HG02610 (cell line): ENCODE measurements around the gene CLEC2D.
"Not testable (repeated sequence)": the region's sequence is repeated elsewhere in the genome, so short reads cannot be mapped to it uniquely, and the experiment has no call there.

ENCODE experiments used
- ATAC-seq: cut with Tn5 transposase; IDR thresholded peaks from one replicate; pipeline ENCODE4 v1.9.1; 2021; ENCODE audit warnings: mild to moderate bottlenecking, moderate library complexity; ENCODE audit not compliant: unreplicated experiment

The CLEC2D gene

GRCh38 chr12:9699269-9699897 is 29.9 kb downstream of the CLEC2D start:
- no peak for ATAC-seq

GRCh38 chr12:9699898-9700605 is 30.5 kb downstream of the CLEC2D start:
- ATAC-seq = no peak

GRCh38 chr12:9700606-9700956 is 31.1 kb downstream of the CLEC2D start:
- no peak for ATAC-seq

- no peak for ATAC-seq
These were observed 32.1 kb downstream of the CLEC2D start for GRCh38 chr12:9701380-9702154.

- no peak for ATAC-seq
These were observed 32.7 kb downstream of the CLEC2D start for GRCh38 chr12:9702255-9702654.

- ATAC-seq = not testable (repeated sequence)
These were observed 35.0 kb downstream of the CLEC2D start for GRCh38 chr12:9704561-9704960.

GRCh38 chr12:9706086-9706685 is 36.7 kb downstream of the CLEC2D start:
- no peak for ATAC-seq

- no peak for ATAC-seq
These were observed 37.8 kb downstream of the CLEC2D start for GRCh38 chr12:9707356-9707755.

- no peak for ATAC-seq
These were observed 38.6 kb downstream of the CLEC2D start for GRCh38 chr12:9707864-9708808.

- ATAC-seq = no peak
These were observed 39.3 kb downstream of the CLEC2D start for GRCh38 chr12:9708853-9709252.

- no peak for ATAC-seq
These were observed 41.3 kb downstream of the CLEC2D start for GRCh38 chr12:9710584-9711375.

- no peak for ATAC-seq
These were observed 42.2 kb downstream of the CLEC2D start for GRCh38 chr12:9711664-9712063.

GRCh38 chr12:9713032-9713558 is 43.6 kb downstream of the CLEC2D start:
- peak; percentile 84 for ATAC-seq

- no peak for ATAC-seq
These were observed 47.8 kb downstream of the CLEC2D start for GRCh38 chr12:9717070-9717925.

- ATAC-seq = no peak
These were observed 49.5 kb downstream of the CLEC2D start for GRCh38 chr12:9718968-9719367.

- ATAC-seq = no peak
These were observed 50.3 kb downstream of the CLEC2D start for GRCh38 chr12:9719790-9720189.

GRCh38 chr12:9721394-9722092 is 52.0 kb downstream of the CLEC2D start:
- peak; percentile 66 for ATAC-seq

GRCh38 chr12:9724023-9724422 is 54.5 kb downstream of the CLEC2D start:
- no peak for ATAC-seq
